Transverse colon (tissue), 4 donors: ENCODE results near the gene DRD2.

Experiments
- CTCF ChIP-seq, 5 experiments: fragments of 200-600 bp in 3 of 5; fragments of 450-650 bp in 2 of 5; sonication (generic) in 3 of 5; IDR thresholded peaks; 1 replicate in 2 of 5; 2 replicates in 3 of 5; pipeline ENCODE4 v1.5.1; 2016 to 2017; ENCODE audit warnings: antibody characterized with exemption in 5 of 5, inconsistent platforms in 3 of 5, mild to moderate bottlenecking in 2 of 5, moderate library complexity in 1 of 5
- EP300 ChIP-seq: sonication (generic); formaldehyde crosslinking; IDR thresholded peaks from one replicate; pipeline ENCODE4 v1.6.1; 2017; ENCODE audit warnings: antibody characterized with exemption, low read depth
- POLR2A ChIP-seq: fragments of 450-650 bp; IDR thresholded peaks from one replicate; pipeline ENCODE4 v1.6.1; 2016; ENCODE audit warnings: antibody characterized with exemption, mild to moderate bottlenecking, moderate library complexity
- POLR2AphosphoS5 ChIP-seq, 3 donors: sonication (generic); formaldehyde crosslinking; IDR thresholded peaks; one replicate each; pipeline ENCODE4 v1.6.1; 2016; ENCODE audit warnings: antibody characterized with exemption in 3 of 3

GRCh38 chr11:113468726-113469345 is 6.4 kb downstream of the DRD2 start:
- no peak for TF ChIP-seq CTCF (IDR thresholded peaks at IDR 0.05)
- TF ChIP-seq POLR2AphosphoS5 (IDR thresholded peaks at IDR 0.05), result no peak
- TF ChIP-seq EP300, result no peak
- no peak for TF ChIP-seq POLR2A
